GM18505 (cell line): ENCODE data around the gene HAND2.

Experiments used
- ATAC-seq: cut with Tn5 transposase; IDR thresholded peaks from one replicate; pipeline ENCODE4 v1.9.1; 2021; ENCODE audit not compliant: unreplicated experiment
- POLR2A ChIP-seq: IDR thresholded peaks from 4 replicates; pipeline ENCODE4 v1.6.1; 2011; ENCODE audit warnings: borderline replicate concordance; ENCODE audit not compliant: insufficient read depth, insufficient read length; ENCODE audit errors: extremely low read depth

The HAND2 gene

GRCh38 chr4:173546776-173547175, 16.7 kb upstream of the HAND2 start:
- ATAC-seq = no peak
- TF ChIP-seq POLR2A = no peak

GRCh38 chr4:173545440-173545839, 15.4 kb upstream of the HAND2 start:
- no peak for ATAC-seq

GRCh38 chr4:173543266-173543665, 13.2 kb upstream of the HAND2 start:
- ATAC-seq = no peak
- no peak for TF ChIP-seq POLR2A

More at GRCh38 chr4:173545440-173545839, 15.4 kb upstream of the HAND2 start:
- TF ChIP-seq POLR2A = no peak

- no peak for ATAC-seq
- no peak for TF ChIP-seq POLR2A
Observed at GRCh38 chr4:173539986-173540385, 10.0 kb upstream of the HAND2 start.

GRCh38 chr4:173538909-173539445, 8.9 kb upstream of the HAND2 start:
- ATAC-seq = no peak
- no peak for TF ChIP-seq POLR2A

GRCh38 chr4:173538148-173538908, 8.3 kb upstream of the HAND2 start:
- ATAC-seq = no peak
- TF ChIP-seq POLR2A = no peak

GRCh38 chr4:173537613-173538147, 7.7 kb upstream of the HAND2 start:
- no peak for TF ChIP-seq POLR2A
- no peak for ATAC-seq

- TF ChIP-seq POLR2A = no peak
- ATAC-seq = peak; percentile 80
Observed at GRCh38 chr4:173536808-173537429, 6.9 kb upstream of the HAND2 start.

GRCh38 chr4:173535957-173536356, 5.9 kb upstream of the HAND2 start:
- no peak for ATAC-seq
- no peak for TF ChIP-seq POLR2A

GRCh38 chr4:173535165-173535902, 5.3 kb upstream of the HAND2 start:
- no peak for ATAC-seq
- TF ChIP-seq POLR2A = no peak

GRCh38 chr4:173534434-173534833, 4.4 kb upstream of the HAND2 start:
- no peak for TF ChIP-seq POLR2A
- ATAC-seq = no peak

- TF ChIP-seq POLR2A = no peak
- no peak for ATAC-seq
Observed at GRCh38 chr4:173532725-173533511, 2.9 kb upstream of the HAND2 start.
